ENCODE data around the gene NAALADL2.

The NAALADL2 gene

DNA sequence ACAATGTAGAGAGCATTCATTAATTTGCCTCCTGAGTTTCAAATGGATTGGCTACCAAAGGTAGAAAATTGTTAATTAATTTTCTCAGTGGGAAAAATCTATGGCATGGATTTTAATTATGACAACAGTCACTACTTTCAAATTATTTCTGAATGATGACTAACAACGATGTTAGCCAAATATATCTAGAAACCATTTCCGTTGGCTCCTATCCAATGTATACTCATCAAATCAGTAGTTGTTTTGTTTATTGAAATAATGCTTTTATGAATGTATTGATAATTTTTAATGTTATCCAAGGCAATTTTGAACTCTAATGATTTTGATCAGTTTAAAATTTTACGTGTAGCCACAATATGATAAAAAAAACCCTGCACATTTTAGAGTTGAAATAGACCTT, 333.4 kb downstream of the NAALADL2 start:
- Histone ChIP-seq H3K4me3 (ENCODE audit: low read depth, low read length, poor library complexity, severe bottlenecking) (no peak overlapping the region), H3K36me3 (ENCODE audit: insufficient read depth, low read length) (no peaks in the 10 kb centered on the region), H3F3A (ENCODE audit: insufficient read depth, low read length) (no peaks in the 10 kb centered on the region), H3K9ac (ENCODE audit: low read length) (no peak overlapping the region), H3K4me2 (ENCODE audit: low read length) (no peak overlapping the region), H4K20me1 (ENCODE audit: insufficient read depth, low read length) (no peaks in the 10 kb centered on the region), H3K27ac (ENCODE audit: low read depth, low read length, poor library complexity, severe bottlenecking) (no peak overlapping the region), H3K79me2 (ENCODE audit: insufficient read depth, low read length) (no peaks in the 10 kb centered on the region), H3K9me2 (ENCODE audit: low read depth, low read length) (no peaks in the 10 kb centered on the region), H3K4me1 (ENCODE audit: insufficient read depth, low read length, severe bottlenecking) (no peaks in the 10 kb centered on the region), H3K27me3 (ENCODE audit: insufficient read depth, low read length) (no peaks in the 10 kb centered on the region), H2AFZ (ENCODE audit: low read length) (no peak overlapping the region), H3K9me3 (ENCODE audit: low read length) (no peaks in the 10 kb centered on the region)
- TF ChIP-seq EZH2 (IDR thresholded peaks at IDR 0.05; ENCODE audit: borderline replicate concordance, low read length): no peak
- TF ChIP-seq, protein P1, sequence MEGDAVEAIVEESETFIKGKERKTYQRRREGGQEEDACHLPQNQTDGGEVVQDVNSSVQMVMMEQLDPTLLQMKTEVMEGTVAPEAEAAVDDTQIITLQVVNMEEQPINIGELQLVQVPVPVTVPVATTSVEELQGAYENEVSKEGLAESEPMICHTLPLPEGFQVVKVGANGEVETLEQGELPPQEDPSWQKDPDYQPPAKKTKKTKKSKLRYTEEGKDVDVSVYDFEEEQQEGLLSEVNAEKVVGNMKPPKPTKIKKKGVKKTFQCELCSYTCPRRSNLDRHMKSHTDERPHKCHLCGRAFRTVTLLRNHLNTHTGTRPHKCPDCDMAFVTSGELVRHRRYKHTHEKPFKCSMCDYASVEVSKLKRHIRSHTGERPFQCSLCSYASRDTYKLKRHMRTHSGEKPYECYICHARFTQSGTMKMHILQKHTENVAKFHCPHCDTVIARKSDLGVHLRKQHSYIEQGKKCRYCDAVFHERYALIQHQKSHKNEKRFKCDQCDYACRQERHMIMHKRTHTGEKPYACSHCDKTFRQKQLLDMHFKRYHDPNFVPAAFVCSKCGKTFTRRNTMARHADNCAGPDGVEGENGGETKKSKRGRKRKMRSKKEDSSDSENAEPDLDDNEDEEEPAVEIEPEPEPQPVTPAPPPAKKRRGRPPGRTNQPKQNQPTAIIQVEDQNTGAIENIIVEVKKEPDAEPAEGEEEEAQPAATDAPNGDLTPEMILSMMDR (IDR thresholded peaks at IDR 0.05; ENCODE audit: low read length): no peak

GRCh38 chr3:175193815-175194518, 334.8 kb downstream of the NAALADL2 start:
- no peaks in the 10 kb centered on the region for H3K9me2 ChIP-seq (ENCODE audit: low read depth, low read length)
- no peak overlapping the region for H3K27ac ChIP-seq (ENCODE audit: low read depth, low read length, poor library complexity, severe bottlenecking)
- no peaks in the 10 kb centered on the region for H3K27me3 ChIP-seq (ENCODE audit: insufficient read depth, low read length)
- H3K36me3 ChIP-seq (ENCODE audit: insufficient read depth, low read length): no peaks in the 10 kb centered on the region
- no peak overlapping the region for H3K4me3 ChIP-seq (ENCODE audit: low read depth, low read length, poor library complexity, severe bottlenecking)
- H3K4me1 ChIP-seq (ENCODE audit: insufficient read depth, low read length, severe bottlenecking): no peaks in the 10 kb centered on the region
- no peaks in the 10 kb centered on the region for H3F3A ChIP-seq (ENCODE audit: insufficient read depth, low read length)
- no peaks in the 10 kb centered on the region for H4K20me1 ChIP-seq (ENCODE audit: insufficient read depth, low read length)
- no peak for TF ChIP-seq EZH2 (IDR thresholded peaks at IDR 0.05; ENCODE audit: borderline replicate concordance, low read length)
- TF ChIP-seq, protein P1 (IDR thresholded peaks at IDR 0.05; ENCODE audit: low read length): no peak
- H3K79me2 ChIP-seq (ENCODE audit: insufficient read depth, low read length): no peaks in the 10 kb centered on the region
- no peak overlapping the region for H3K9ac ChIP-seq (ENCODE audit: low read length)
- no peak overlapping the region; the same call in 1 of the 2 replicates for H2AFZ ChIP-seq (ENCODE audit: low read length)
- H3K4me2 ChIP-seq (ENCODE audit: low read length): no peak overlapping the region
- H3K9me3 ChIP-seq (ENCODE audit: low read length): no peaks in the 10 kb centered on the region

- Histone ChIP-seq H3K27me3 (ENCODE audit: insufficient read depth, low read length) (no peaks in the 10 kb centered on the region), H3K9me3 (ENCODE audit: low read length) (no peaks in the 10 kb centered on the region), H3F3A (ENCODE audit: insufficient read depth, low read length) (no peaks in the 10 kb centered on the region), H2AFZ (ENCODE audit: low read length) (no peak overlapping the region), H3K4me1 (ENCODE audit: insufficient read depth, low read length, severe bottlenecking) (no peaks in the 10 kb centered on the region), H3K9ac (ENCODE audit: low read length) (no peak overlapping the region), H3K9me2 (ENCODE audit: low read depth, low read length) (no peaks in the 10 kb centered on the region), H3K4me2 (ENCODE audit: low read length) (no peak overlapping the region), H3K27ac (ENCODE audit: low read depth, low read length, poor library complexity, severe bottlenecking) (no peak overlapping the region), H3K4me3 (ENCODE audit: low read depth, low read length, poor library complexity, severe bottlenecking) (no peak overlapping the region), H3K79me2 (ENCODE audit: insufficient read depth, low read length) (no peaks in the 10 kb centered on the region), H4K20me1 (ENCODE audit: insufficient read depth, low read length) (no peaks in the 10 kb centered on the region), H3K36me3 (ENCODE audit: insufficient read depth, low read length) (no peaks in the 10 kb centered on the region)
- TF ChIP-seq, protein P1 (IDR thresholded peaks at IDR 0.05; ENCODE audit: low read length): no peak
- no peak for TF ChIP-seq EZH2 (IDR thresholded peaks at IDR 0.05; ENCODE audit: borderline replicate concordance, low read length)
Observed at GRCh38 chr3:175198991-175199783, 340.1 kb downstream of the NAALADL2 start.

All from OCI-LY1 (cell line).